GM18951 (cell line): ENCODE results near the gene ECHDC1.
A peak's percentile ranks its signal among the peaks of the same experiment; 100 is the strongest.

Source experiments
- POLR2A ChIP-seq: IDR thresholded peaks from 4 replicates; pipeline ENCODE4 v1.6.1; 2011; ENCODE audit warnings: mild to moderate bottlenecking; ENCODE audit not compliant: insufficient read length, insufficient read depth; ENCODE audit errors: extremely low read depth
- in situ Hi-C: fragments of 300-500 bp; cut with MboI; formaldehyde crosslinking; loops from one replicate; pipeline ENCODE4 v1.12.0; 2022; ENCODE audit warnings: low sequenced_read_pairs, mixed read lengths, inconsistent platforms; ENCODE audit not compliant: unreplicated experiment

Gene ECHDC1

GRCh38 chr6:127289934-127290333 is 53.5 kb downstream of the ECHDC1 start:
- TF ChIP-seq POLR2A, result no peak
- in situ Hi-C loops, result no loop called here

GRCh38 chr6:127288705-127289104 is 54.7 kb downstream of the ECHDC1 start:
- in situ Hi-C loops, result no loop called here

GRCh38 chr6:127282184-127282583 is 61.2 kb downstream of the ECHDC1 start:
- in situ Hi-C loops, result no loop called here
- no peak for TF ChIP-seq POLR2A

More at GRCh38 chr6:127288705-127289104, 54.7 kb downstream of the ECHDC1 start:
- no peak for TF ChIP-seq POLR2A

GRCh38 chr6:127279815-127280214 is 63.6 kb downstream of the ECHDC1 start:
- TF ChIP-seq POLR2A, result no peak
- in situ Hi-C loops, result no loop called here

- no peak for TF ChIP-seq POLR2A
- in situ Hi-C loops, result no loop called here
These were observed 65.2 kb downstream of the ECHDC1 start for GRCh38 chr6:127277878-127278843.

GRCh38 chr6:127276331-127276730 is 67.1 kb downstream of the ECHDC1 start:
- in situ Hi-C loops, result no loop called here
- TF ChIP-seq POLR2A, result no peak

GRCh38 chr6:127273499-127273898 is 69.9 kb downstream of the ECHDC1 start:
- in situ Hi-C loops, result no loop called here
- TF ChIP-seq POLR2A, result no peak

- in situ Hi-C loops, result no loop called here
- no peak for TF ChIP-seq POLR2A
These were observed 70.8 kb downstream of the ECHDC1 start for GRCh38 chr6:127272576-127272975.

GRCh38 chr6:127267646-127268625 is 75.5 kb downstream of the ECHDC1 start:
- TF ChIP-seq POLR2A, result no peak
- in situ Hi-C loops, result no loop called here

GRCh38 chr6:127266892-127267645 is 76.3 kb downstream of the ECHDC1 start:
- TF ChIP-seq POLR2A, result peak; percentile 93
- in situ Hi-C loops, result no loop called here

GRCh38 chr6:127266178-127266891 is 77.1 kb downstream of the ECHDC1 start, which contains the start of gene RNF146:
TSS of gene RNF146 (plus strand) at chr6:127266864. CDS start at chr6:127280339, 13,475 bp downstream.
- no peak for TF ChIP-seq POLR2A
- in situ Hi-C loops, result no loop called here

GRCh38 chr6:127263481-127263880 is 79.9 kb downstream of the ECHDC1 start:
- in situ Hi-C loops, result no loop called here
- no peak for TF ChIP-seq POLR2A

GRCh38 chr6:127262896-127263295 is 80.5 kb downstream of the ECHDC1 start:
- TF ChIP-seq POLR2A, result no peak
- in situ Hi-C loops, result no loop called here
